ENCODE data around the gene FUS. TPM values are rescaled to one million over a fixed set of nuclear protein-coding genes. Genes with fewer than 3 reads are reported as not detected.
"Not testable (repeated sequence)": the region's sequence is repeated elsewhere in the genome, so short reads cannot be mapped to it uniquely, and the experiment has no call there.

FUS gene
- 183 TPM for total RNA-seq

DNA sequence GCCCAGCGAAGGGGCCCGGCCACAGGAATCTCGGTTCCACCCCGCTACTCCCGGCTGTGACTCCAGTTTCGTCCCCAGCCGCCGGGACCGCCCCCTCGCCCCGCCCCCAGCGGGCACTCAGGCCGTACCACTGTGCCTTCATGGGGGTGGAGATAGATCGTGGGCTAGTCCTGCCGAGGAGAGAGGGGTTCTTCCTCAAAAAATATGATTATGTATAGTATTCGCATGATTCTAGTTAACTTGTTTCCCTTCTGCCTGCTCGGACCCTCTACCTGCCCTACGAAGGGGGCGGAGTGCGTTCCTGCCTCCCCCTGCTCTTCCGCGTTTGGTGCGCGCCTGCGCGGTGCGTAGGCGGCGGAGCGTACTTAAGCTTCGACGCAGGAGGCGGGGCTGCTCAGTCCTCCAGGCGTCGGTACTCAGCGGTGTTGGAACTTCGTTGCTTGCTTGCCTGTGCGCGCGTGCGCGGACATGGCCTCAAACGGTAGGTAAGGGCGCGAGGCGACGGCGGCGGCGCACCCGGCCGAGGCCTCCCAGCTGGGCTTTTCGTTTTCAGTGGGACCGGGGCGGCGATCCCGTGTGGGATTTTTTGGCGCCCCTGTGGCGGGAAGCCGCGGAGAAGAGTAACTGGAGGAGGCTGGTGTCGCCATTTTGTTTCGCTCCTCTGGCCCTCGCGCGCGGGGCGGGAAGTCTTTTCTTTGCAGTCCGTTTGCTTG lies at the start of gene FUS:
Gene FUS (plus strand): TSS at position 393 of the 713 bp plus-strand sequence. CDS start 76 bp downstream, at position 469.
- H3K4me3 ChIP-seq (ENCODE audit: low read length): peak within 1 kb of the TSS; percentile 99
- no peaks in the 10 kb centered on the region for H3K27me3 ChIP-seq (ENCODE audit: insufficient read depth, low read length)
- no peaks in the 10 kb centered on the region for H3K9me3 ChIP-seq (ENCODE audit: low read depth, low read length)
- H3K4me1 ChIP-seq (ENCODE audit: insufficient read depth, low read length): peaks cover 69% of the 10 kb centered on the region

DNA sequence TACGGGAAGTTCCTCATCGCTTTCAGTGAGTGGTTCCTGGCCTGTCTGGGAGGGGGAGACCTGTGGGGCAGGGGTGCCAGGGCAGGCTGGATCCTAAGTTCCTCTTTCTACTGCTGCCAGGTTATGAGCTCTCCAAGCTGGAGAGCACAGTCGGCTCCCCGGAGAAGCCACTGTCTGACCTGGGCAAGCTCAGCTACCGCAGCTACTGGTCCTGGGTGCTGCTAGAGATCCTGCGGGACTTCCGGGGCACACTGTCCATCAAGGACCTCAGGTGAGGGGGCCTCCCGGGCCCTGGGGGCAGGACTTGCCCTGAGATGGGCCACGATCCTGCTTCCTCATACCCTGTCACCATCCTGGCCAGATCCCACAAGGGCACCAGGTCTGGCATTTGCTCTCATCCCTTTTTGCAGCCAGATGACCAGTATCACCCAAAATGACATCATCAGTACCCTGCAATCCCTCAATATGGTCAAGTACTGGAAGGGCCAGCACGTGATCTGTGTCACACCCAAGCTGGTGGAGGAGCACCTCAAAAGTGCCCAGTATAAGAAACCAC lies 49.5 kb upstream of the FUS start:
- Histone ChIP-seq H3K27me3 (ENCODE audit: insufficient read depth, low read length) (no peaks in the 10 kb centered on the region), H3K9me3 (ENCODE audit: low read depth, low read length) (no peaks in the 10 kb centered on the region), H3K4me3 (ENCODE audit: low read length) (no peak overlapping the region), H3K4me1 (ENCODE audit: insufficient read depth, low read length) (peaks cover 63% of the 10 kb centered on the region)

- Histone ChIP-seq H3K9me3 (ENCODE audit: low read depth, low read length) (no peaks in the 10 kb centered on the region), H3K27me3 (ENCODE audit: insufficient read depth, low read length) (no peaks in the 10 kb centered on the region), H3K4me1 (ENCODE audit: insufficient read depth, low read length) (peaks cover 63% of the 10 kb centered on the region), H3K4me3 (ENCODE audit: low read length) (no peak overlapping the region)
Observed at GRCh38 chr16:31130899-31131298, 49.0 kb upstream of the FUS start.

- no peaks in the 10 kb centered on the region for H3K9me3 ChIP-seq (ENCODE audit: low read depth, low read length)
- H3K27me3 ChIP-seq (ENCODE audit: insufficient read depth, low read length): no peaks in the 10 kb centered on the region
- H3K4me3 ChIP-seq (ENCODE audit: low read length): no peak overlapping the region
- peaks cover 60% of the 10 kb centered on the region for H3K4me1 ChIP-seq (ENCODE audit: insufficient read depth, low read length)
Observed at GRCh38 chr16:31131416-31131815, 48.5 kb upstream of the FUS start.

GRCh38 chr16:31131841-31132271 lies 48.1 kb upstream of the FUS start:
- peaks cover 56% of the 10 kb centered on the region for H3K4me1 ChIP-seq (ENCODE audit: insufficient read depth, low read length)
- no peaks in the 10 kb centered on the region for H3K27me3 ChIP-seq (ENCODE audit: insufficient read depth, low read length)
- H3K9me3 ChIP-seq (ENCODE audit: low read depth, low read length): no peaks in the 10 kb centered on the region
- no peak overlapping the region for H3K4me3 ChIP-seq (ENCODE audit: low read length)

DNA sequence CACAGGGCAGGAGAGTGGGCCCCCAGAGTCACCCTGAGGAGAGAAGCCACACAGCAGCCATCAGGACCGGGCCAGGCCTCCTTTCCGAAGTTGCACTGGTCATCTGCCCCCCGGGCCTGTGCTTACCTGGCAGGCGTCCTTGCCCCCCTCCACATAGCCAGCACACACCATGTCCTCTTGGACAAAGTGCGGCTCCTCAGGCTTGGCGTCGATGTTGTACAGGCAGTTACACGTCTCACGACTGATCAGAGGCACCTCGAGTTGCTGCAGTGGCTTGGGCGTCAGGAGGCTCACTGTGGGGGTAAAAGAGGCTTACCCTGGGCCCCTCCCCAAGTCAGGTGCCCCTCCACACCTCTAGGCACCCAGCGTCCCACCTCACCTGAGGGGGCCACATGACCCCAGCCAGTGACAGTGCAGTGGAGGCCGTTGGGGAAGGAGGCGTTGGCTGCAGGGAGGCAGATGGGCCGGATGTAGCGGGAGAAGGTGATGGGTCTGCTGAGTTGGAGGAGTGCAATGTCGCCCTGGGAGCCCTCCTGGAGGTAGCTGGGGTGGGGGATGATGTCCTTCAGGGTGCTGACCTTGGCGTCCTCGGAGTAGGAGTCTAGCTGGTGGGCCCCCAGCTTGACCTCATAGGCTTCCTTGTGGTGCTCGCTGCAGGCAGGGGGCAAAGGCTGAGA lies 47.5 kb upstream of the FUS start:
- no peaks in the 10 kb centered on the region for H3K9me3 ChIP-seq (ENCODE audit: low read depth, low read length)
- no peaks in the 10 kb centered on the region for H3K27me3 ChIP-seq (ENCODE audit: insufficient read depth, low read length)
- H3K4me1 ChIP-seq (ENCODE audit: insufficient read depth, low read length): peaks cover 50% of the 10 kb centered on the region
- H3K4me3 ChIP-seq (ENCODE audit: low read length): no peak overlapping the region

DNA sequence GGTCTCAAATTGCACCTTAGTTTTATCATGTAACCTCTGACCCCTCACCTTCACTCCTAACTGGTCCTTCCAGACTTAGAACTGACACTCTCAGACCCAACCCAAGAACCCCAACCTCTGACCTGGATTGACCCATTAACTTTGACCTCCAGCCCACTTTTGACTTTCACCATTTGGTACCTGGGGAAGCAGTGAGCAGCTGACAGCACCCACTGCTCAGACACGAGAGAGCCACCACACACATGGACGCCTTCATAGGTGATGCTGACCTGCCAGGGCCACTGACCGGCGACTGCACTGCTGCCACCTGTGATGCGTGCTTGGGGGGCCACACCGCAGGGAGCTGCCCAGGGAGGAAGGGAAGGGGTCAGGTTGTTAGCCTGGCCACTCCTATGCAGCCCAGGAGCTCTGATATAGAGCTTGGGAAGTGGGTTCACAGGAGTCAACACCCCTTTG lies 46.9 kb upstream of the FUS start:
- Histone ChIP-seq H3K9me3 (ENCODE audit: low read depth, low read length) (no peaks in the 10 kb centered on the region), H3K4me3 (ENCODE audit: low read length) (no peak overlapping the region), H3K27me3 (ENCODE audit: insufficient read depth, low read length) (no peaks in the 10 kb centered on the region), H3K4me1 (ENCODE audit: insufficient read depth, low read length) (peaks cover 44% of the 10 kb centered on the region)

GRCh38 chr16:31134091-31134571 lies 45.8 kb upstream of the FUS start:
- Histone ChIP-seq H3K27me3 (ENCODE audit: insufficient read depth, low read length) (no peaks in the 10 kb centered on the region), H3K9me3 (ENCODE audit: low read depth, low read length) (no peaks in the 10 kb centered on the region), H3K4me1 (ENCODE audit: insufficient read depth, low read length) (peaks cover 35% of the 10 kb centered on the region), H3K4me3 (ENCODE audit: low read length) (no peak overlapping the region)

DNA sequence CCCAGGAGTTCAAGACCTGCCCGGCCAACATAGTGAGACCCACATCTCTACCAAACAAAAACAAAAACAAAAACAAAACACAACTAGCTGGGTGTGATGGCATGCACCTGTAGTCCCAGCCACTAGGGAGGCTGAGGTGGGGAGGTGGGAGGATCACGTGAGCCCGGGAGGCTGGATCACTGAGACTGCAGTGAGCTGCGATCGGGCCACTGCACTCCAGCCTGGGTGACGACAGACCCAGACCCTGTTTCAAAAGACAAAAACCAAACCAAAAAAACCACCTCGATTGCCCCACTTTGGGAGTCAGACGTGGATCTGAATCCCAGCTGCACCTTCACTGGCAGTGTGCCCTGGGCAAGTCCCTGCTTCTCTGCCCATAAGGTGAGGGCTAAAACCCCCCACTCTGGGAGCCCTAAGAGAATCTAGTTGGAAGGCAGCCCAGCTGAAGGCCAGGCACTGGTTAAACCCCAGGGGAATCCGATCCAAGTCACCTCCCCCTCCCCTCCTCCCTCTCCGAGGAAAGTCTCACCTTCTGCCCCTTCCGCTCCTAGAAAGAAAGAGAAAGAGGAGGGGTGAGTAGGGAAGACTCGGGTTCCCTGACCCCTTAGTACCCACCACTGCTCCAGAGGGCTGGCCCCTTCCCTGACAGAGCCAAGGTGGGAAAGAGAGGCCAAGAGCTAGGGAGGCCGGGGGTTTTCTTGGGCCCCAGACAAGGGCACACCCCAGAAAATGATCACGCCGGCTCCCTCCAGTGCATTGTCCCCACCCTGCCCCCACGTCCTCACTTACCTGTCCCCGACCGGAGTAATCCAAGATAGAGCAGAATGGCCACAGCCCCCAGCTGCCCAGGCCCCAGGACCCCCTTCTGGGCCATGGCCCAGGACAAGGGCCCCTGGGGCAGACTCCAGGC lies 45.1 kb upstream of the FUS start:
- peaks cover 27% of the 10 kb centered on the region for H3K4me1 ChIP-seq (ENCODE audit: insufficient read depth, low read length)

GRCh38 chr16:31135535-31136286 lies 44.2 kb upstream of the FUS start, which contains the start of gene PRSS8:
TSS of gene PRSS8 (minus strand) at chr16:31135727. CDS start at chr16:31135498, 229 bp downstream.
- no peak within 1 kb of the TSS for H3K4me3 ChIP-seq (ENCODE audit: low read length)
- no peaks in the 10 kb centered on the region for H3K27me3 ChIP-seq (ENCODE audit: insufficient read depth, low read length)
- H3K9me3 ChIP-seq (ENCODE audit: low read depth, low read length): no peaks in the 10 kb centered on the region
- H3K4me1 ChIP-seq (ENCODE audit: insufficient read depth, low read length): peaks cover 20% of the 10 kb centered on the region

More for the DNA sequence above, 45.1 kb upstream of the FUS start:
- Histone ChIP-seq H3K27me3 (ENCODE audit: insufficient read depth, low read length) (no peaks in the 10 kb centered on the region), H3K9me3 (ENCODE audit: low read depth, low read length) (no peaks in the 10 kb centered on the region), H3K4me3 (ENCODE audit: low read length) (no peak overlapping the region)

DNA sequence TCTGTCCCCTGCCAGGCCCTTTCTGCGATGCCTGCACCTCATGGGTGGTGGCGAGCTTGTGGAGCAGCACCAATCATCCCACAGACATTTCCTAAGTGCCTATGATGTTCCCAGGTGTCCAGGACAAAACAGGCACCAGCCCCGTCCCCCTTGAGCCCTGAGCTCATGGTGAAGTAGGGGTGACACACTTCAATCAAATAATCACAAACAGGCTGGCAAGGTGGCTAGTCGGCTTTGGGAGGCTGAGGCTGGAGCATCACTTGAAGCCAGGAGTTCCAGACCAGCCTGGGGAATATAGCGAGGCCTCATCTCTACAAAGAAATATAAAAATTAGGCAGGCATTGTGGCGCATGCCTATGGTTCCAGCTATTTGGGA lies 43.7 kb upstream of the FUS start:
- Histone ChIP-seq H3K9me3 (ENCODE audit: low read depth, low read length) (no peaks in the 10 kb centered on the region), H3K4me1 (ENCODE audit: insufficient read depth, low read length) (peaks cover 26% of the 10 kb centered on the region), H3K4me3 (ENCODE audit: low read length) (no peak overlapping the region)

DNA sequence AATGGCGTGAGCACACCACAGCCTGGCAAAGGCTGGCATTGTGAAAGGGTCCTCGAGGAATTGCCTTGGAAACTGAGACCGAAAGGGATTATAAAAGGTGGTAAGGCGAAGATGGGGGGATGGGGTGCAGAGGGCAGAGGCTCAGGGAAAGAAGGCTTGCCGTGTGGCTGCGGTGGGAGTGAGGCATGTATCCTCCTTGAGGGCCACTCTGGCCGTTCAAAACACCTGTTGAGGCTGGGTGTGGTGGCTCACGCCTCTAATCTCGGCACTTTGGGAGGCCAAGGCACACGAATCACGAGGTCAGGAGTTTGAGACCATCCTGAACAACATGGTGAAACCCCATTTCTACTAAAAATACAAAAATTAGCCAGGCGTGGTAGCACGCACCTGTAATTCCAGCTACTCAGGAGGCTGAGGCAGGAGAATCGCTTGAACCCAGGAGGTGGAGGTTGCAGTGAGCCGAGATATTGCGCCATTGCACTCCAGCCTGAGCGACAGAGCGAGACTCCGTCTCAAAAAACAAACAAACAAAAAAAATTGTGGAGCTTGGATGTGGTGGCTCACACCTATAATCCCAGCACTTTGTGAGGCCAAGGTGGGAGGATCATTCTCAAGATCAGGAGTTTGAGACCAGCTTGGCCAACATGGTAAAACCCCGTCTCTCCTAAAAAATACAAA lies 43.0 kb upstream of the FUS start:
- H3K4me3 ChIP-seq (ENCODE audit: low read length); H3K9me3 ChIP-seq (ENCODE audit: low read depth, low read length); H3K27me3 ChIP-seq (ENCODE audit: insufficient read depth, low read length): not testable (repeated sequence)
- peaks cover 33% of the 10 kb centered on the region for H3K4me1 ChIP-seq (ENCODE audit: insufficient read depth, low read length)

More for the DNA sequence above, 43.7 kb upstream of the FUS start:
- no peaks in the 10 kb centered on the region for H3K27me3 ChIP-seq (ENCODE audit: insufficient read depth, low read length)

DNA sequence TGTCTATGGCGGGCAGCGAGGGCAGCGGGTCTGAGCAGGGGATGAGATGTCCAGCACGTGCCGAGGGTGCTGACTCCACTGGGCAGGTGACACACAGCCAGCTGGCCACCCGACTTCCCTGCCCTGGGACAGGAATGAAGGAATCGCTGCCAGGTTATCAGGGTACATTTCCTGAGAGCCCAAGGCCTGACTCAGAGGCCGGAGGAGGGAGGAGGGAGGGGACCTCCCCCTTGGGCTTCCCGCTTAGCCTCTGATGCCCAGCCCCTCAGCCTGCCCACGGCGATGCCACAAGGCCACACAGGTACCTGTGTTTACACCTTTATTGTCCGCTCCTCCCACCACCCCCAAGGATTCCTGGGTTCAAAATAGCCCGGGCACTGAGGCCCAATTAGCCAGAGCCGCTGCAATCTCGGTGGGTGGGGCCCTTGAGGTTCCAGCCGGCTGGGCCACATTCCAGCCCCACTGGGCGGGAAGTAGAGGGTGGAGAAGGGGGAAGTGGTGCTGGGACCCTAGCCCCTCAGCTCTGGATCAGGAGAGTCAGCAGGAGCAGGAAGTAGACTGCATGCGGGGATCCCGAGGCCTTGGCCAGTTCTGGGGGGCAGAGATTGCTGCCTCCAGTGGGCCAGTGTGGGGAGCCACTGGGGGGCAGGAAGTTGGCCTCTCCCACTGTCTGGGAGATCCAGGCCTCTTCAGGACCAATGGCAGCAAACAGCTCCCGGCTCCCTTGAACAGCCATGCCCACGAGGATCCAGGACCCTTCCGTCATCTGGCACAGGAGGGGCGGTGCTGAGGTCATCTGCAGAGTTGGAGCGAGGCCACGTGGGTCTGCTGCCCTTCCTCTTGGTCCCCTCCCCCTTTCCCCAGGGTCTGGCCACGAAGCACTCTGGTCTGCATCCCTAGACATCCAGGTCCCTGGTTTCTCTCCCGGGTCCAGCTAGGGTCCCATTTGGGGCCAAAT lies 41.0 kb upstream of the FUS start:
- no peaks in the 10 kb centered on the region for H3K9me3 ChIP-seq (ENCODE audit: low read depth, low read length)
- no peak overlapping the region for H3K4me3 ChIP-seq (ENCODE audit: low read length)
- peaks cover 40% of the 10 kb centered on the region for H3K4me1 ChIP-seq (ENCODE audit: insufficient read depth, low read length)
- H3K27me3 ChIP-seq (ENCODE audit: insufficient read depth, low read length): no peaks in the 10 kb centered on the region
